Measurements from ENCODE around the gene PDZD2. TPM values are rescaled to one million over a fixed set of nuclear protein-coding genes. Genes with fewer than 3 reads are reported as not detected.
"Not testable (repeated sequence)": the region's sequence is repeated elsewhere in the genome, so short reads cannot be mapped to it uniquely, and the experiment has no call there.

The PDZD2 gene
- total and polyA plus RNA-seq, 4 donors: 2.8 to 18.0 (median 5.3) TPM

- Histone ChIP-seq H3K4me3 (ENCODE audit: low read length in 2 of 2) (no peak overlapping the region), H3K4me1 (ENCODE audit: control insufficient read depth in 1 of 2, insufficient read depth in 2 of 2, low read length in 2 of 2) (no peaks in the 10 kb centered on the region), H3K27ac (ENCODE audit: low read depth in 1 of 2, low read length in 2 of 2) (no peak overlapping the region), H3K9me3 (ENCODE audit: control insufficient read depth, low read length) (no peaks in the 10 kb centered on the region), H3K36me3 (ENCODE audit: control insufficient read depth in 1 of 2, insufficient read depth in 2 of 2, low read length in 1 of 2) (no peaks in the 10 kb centered on the region), H3K27me3 (ENCODE audit: control insufficient read depth in 1 of 2, insufficient read depth in 2 of 2, low read length in 1 of 2) (no peaks in the 10 kb centered on the region)
- ATAC-seq (ENCODE audit: low FRiP score) (no peak), DNase-seq (no peak)
- intact Hi-C loops (cut with DNase I): no loop called here
- 87 to 93% methylated on average over 9 of the region's 9 CpGs for WGBS, 2 donors
These were observed 129.9 kb downstream of the PDZD2 start for GRCh38 chr5:31768784-31769183.

GRCh38 chr5:31769530-31769929, 130.6 kb downstream of the PDZD2 start:
- Histone ChIP-seq H3K36me3 (ENCODE audit: control insufficient read depth in 1 of 2, insufficient read depth in 2 of 2, low read length in 1 of 2) (no peaks in the 10 kb centered on the region), H3K4me3 (ENCODE audit: low read length in 2 of 2) (no peak overlapping the region), H3K27me3 (ENCODE audit: control insufficient read depth in 1 of 2, insufficient read depth in 2 of 2, low read length in 1 of 2) (no peaks in the 10 kb centered on the region), H3K9me3 (ENCODE audit: control insufficient read depth, low read length) (no peaks in the 10 kb centered on the region), H3K4me1 (ENCODE audit: control insufficient read depth in 1 of 2, insufficient read depth in 2 of 2, low read length in 2 of 2) (no peaks in the 10 kb centered on the region), H3K27ac (ENCODE audit: low read depth in 1 of 2, low read length in 2 of 2) (no peak overlapping the region)
- 71 to 81% methylated on average over 3 of the region's 3 CpGs for WGBS, 2 donors
- intact Hi-C loops (cut with DNase I): no loop called here
- ATAC-seq (ENCODE audit: low FRiP score): no peak
- no peak for DNase-seq

- ATAC-seq (ENCODE audit: low FRiP score): no peak
- no peaks in the 10 kb centered on the region for H3K36me3 ChIP-seq (ENCODE audit: control insufficient read depth in 1 of 2, insufficient read depth in 2 of 2, low read length in 1 of 2)
- intact Hi-C loops (cut with DNase I): no loop called here
These were observed 131.3 kb downstream of the PDZD2 start for GRCh38 chr5:31770132-31770720.

GRCh38 chr5:31770998-31771397, 132.1 kb downstream of the PDZD2 start:
- 57 to 90% methylated on average over 1 of the region's 1 CpG for WGBS, 2 donors

More at GRCh38 chr5:31770132-31770720, 131.3 kb downstream of the PDZD2 start:
- Histone ChIP-seq H3K9me3 (ENCODE audit: control insufficient read depth, low read length) (no peaks in the 10 kb centered on the region), H3K27ac (ENCODE audit: low read depth in 1 of 2, low read length in 2 of 2) (no peak overlapping the region), H3K27me3 (ENCODE audit: control insufficient read depth in 1 of 2, insufficient read depth in 2 of 2, low read length in 1 of 2) (no peaks in the 10 kb centered on the region), H3K4me3 (ENCODE audit: low read length in 2 of 2) (no peak overlapping the region), H3K4me1 (ENCODE audit: control insufficient read depth in 1 of 2, insufficient read depth in 2 of 2, low read length in 2 of 2) (no peaks in the 10 kb centered on the region)
- WGBS, 2 donors: 48 to 53% methylated on average over 7 of the region's 7 CpGs
- DNase-seq: no peak

GRCh38 chr5:31771500-31771899, 132.6 kb downstream of the PDZD2 start:
- Histone ChIP-seq H3K27ac (ENCODE audit: low read depth in 1 of 2, low read length in 2 of 2) (no peak overlapping the region), H3K27me3 (ENCODE audit: control insufficient read depth in 1 of 2, insufficient read depth in 2 of 2, low read length in 1 of 2) (no peaks in the 10 kb centered on the region), H3K36me3 (ENCODE audit: control insufficient read depth in 1 of 2, insufficient read depth in 2 of 2, low read length in 1 of 2) (no peaks in the 10 kb centered on the region), H3K4me3 (ENCODE audit: low read length in 2 of 2) (no peak overlapping the region), H3K9me3 (ENCODE audit: control insufficient read depth, low read length) (no peaks in the 10 kb centered on the region), H3K4me1 (ENCODE audit: control insufficient read depth in 1 of 2, insufficient read depth in 2 of 2, low read length in 2 of 2) (no peaks in the 10 kb centered on the region)
- DNase-seq (no peak), ATAC-seq (ENCODE audit: low FRiP score) (no peak)
- intact Hi-C loops (cut with DNase I): no loop called here
- 92 to 93% methylated on average over 2 of the region's 2 CpGs for WGBS, 2 donors

More at GRCh38 chr5:31770998-31771397, 132.1 kb downstream of the PDZD2 start:
- intact Hi-C loops (cut with DNase I): no loop called here
- H3K9me3 ChIP-seq (ENCODE audit: control insufficient read depth, low read length): no peaks in the 10 kb centered on the region
- H3K4me3 ChIP-seq (ENCODE audit: low read length in 2 of 2): no peak overlapping the region
- DNase-seq: no peak
- no peaks in the 10 kb centered on the region for H3K27me3 ChIP-seq (ENCODE audit: control insufficient read depth in 1 of 2, insufficient read depth in 2 of 2, low read length in 1 of 2)
- no peaks in the 10 kb centered on the region for H3K36me3 ChIP-seq (ENCODE audit: control insufficient read depth in 1 of 2, insufficient read depth in 2 of 2, low read length in 1 of 2)
- H3K27ac ChIP-seq (ENCODE audit: low read depth in 1 of 2, low read length in 2 of 2): no peak overlapping the region
- no peak for ATAC-seq (ENCODE audit: low FRiP score)
- H3K4me1 ChIP-seq (ENCODE audit: control insufficient read depth in 1 of 2, insufficient read depth in 2 of 2, low read length in 2 of 2): no peaks in the 10 kb centered on the region

- H3K27ac ChIP-seq (ENCODE audit: low read depth in 1 of 2, low read length in 2 of 2); H3K36me3 ChIP-seq (ENCODE audit: control insufficient read depth in 1 of 2, insufficient read depth in 2 of 2, low read length in 1 of 2); DNase-seq; ATAC-seq (ENCODE audit: low FRiP score); H3K27me3 ChIP-seq (ENCODE audit: control insufficient read depth in 1 of 2, insufficient read depth in 2 of 2, low read length in 1 of 2); H3K9me3 ChIP-seq (ENCODE audit: control insufficient read depth, low read length); H3K4me1 ChIP-seq (ENCODE audit: control insufficient read depth in 1 of 2, insufficient read depth in 2 of 2, low read length in 2 of 2); H3K4me3 ChIP-seq (ENCODE audit: low read length in 2 of 2); intact Hi-C loops (cut with DNase I): not testable (repeated sequence)
- 95 to 99% methylated on average over 6 of the region's 6 CpGs for WGBS, 2 donors
These were observed 137.4 kb downstream of the PDZD2 start for GRCh38 chr5:31776294-31776693.

GRCh38 chr5:31776976-31777651, 138.2 kb downstream of the PDZD2 start:
- intact Hi-C loops (cut with DNase I): no loop called here
- Histone ChIP-seq H3K36me3 (ENCODE audit: control insufficient read depth in 1 of 2, insufficient read depth in 2 of 2, low read length in 1 of 2) (no peaks in the 10 kb centered on the region), H3K27me3 (ENCODE audit: control insufficient read depth in 1 of 2, insufficient read depth in 2 of 2, low read length in 1 of 2) (no peaks in the 10 kb centered on the region), H3K4me3 (ENCODE audit: low read length in 2 of 2) (no peak overlapping the region), H3K4me1 (ENCODE audit: control insufficient read depth in 1 of 2, insufficient read depth in 2 of 2, low read length in 2 of 2) (no peaks in the 10 kb centered on the region), H3K9me3 (ENCODE audit: control insufficient read depth, low read length) (no peaks in the 10 kb centered on the region), H3K27ac (ENCODE audit: low read depth in 1 of 2, low read length in 2 of 2) (no peak overlapping the region)
- 91 to 96% methylated on average over 39 to 41 of the region's 41 CpGs for whole genome bisulfite sequencing, 2 donors
- ATAC-seq (ENCODE audit: low FRiP score) (no peak), DNase-seq (no peak)

GRCh38 chr5:31781772-31782171, 142.8 kb downstream of the PDZD2 start:
- Histone ChIP-seq H3K4me3 (ENCODE audit: low read length in 2 of 2) (no peak overlapping the region), H3K27me3 (ENCODE audit: control insufficient read depth in 1 of 2, insufficient read depth in 2 of 2, low read length in 1 of 2) (no peaks in the 10 kb centered on the region), H3K36me3 (ENCODE audit: control insufficient read depth in 1 of 2, insufficient read depth in 2 of 2, low read length in 1 of 2) (no peaks in the 10 kb centered on the region), H3K27ac (ENCODE audit: low read depth in 1 of 2, low read length in 2 of 2) (no peak overlapping the region), H3K4me1 (ENCODE audit: control insufficient read depth in 1 of 2, insufficient read depth in 2 of 2, low read length in 2 of 2) (no peaks in the 10 kb centered on the region), H3K9me3 (ENCODE audit: control insufficient read depth, low read length) (no peaks in the 10 kb centered on the region)
- no peak for DNase-seq
- ATAC-seq (ENCODE audit: low FRiP score): no peak
- 80 to 81% methylated on average over 5 of the region's 5 CpGs for WGBS, 2 donors
- intact Hi-C loops (cut with DNase I): no loop called here

GRCh38 chr5:31783086-31783645, 144.2 kb downstream of the PDZD2 start:
- DNase-seq (no peak), ATAC-seq (ENCODE audit: low FRiP score) (no peak)
- no peaks in the 10 kb centered on the region for H3K27me3 ChIP-seq (ENCODE audit: control insufficient read depth in 1 of 2, insufficient read depth in 2 of 2, low read length in 1 of 2)
- H3K9me3 ChIP-seq (ENCODE audit: control insufficient read depth, low read length): no peaks in the 10 kb centered on the region
- no peak overlapping the region for H3K4me3 ChIP-seq (ENCODE audit: low read length in 2 of 2)
- H3K27ac ChIP-seq (ENCODE audit: low read depth in 1 of 2, low read length in 2 of 2): no peak overlapping the region
- no peaks in the 10 kb centered on the region for H3K4me1 ChIP-seq (ENCODE audit: control insufficient read depth in 1 of 2, insufficient read depth in 2 of 2, low read length in 2 of 2)
- no peaks in the 10 kb centered on the region for H3K36me3 ChIP-seq (ENCODE audit: control insufficient read depth in 1 of 2, insufficient read depth in 2 of 2, low read length in 1 of 2)
- WGBS, 2 donors: 13 to 38% methylated on average over 10 of the region's 10 CpGs
- intact Hi-C loops (cut with DNase I): no loop called here

Data from aorta (tissue), 5 donors.